Measurements from ENCODE around the gene KIFC1.
A peak's percentile ranks its signal among the peaks of the same experiment; 100 is the strongest.

The KIFC1 gene

DNA sequence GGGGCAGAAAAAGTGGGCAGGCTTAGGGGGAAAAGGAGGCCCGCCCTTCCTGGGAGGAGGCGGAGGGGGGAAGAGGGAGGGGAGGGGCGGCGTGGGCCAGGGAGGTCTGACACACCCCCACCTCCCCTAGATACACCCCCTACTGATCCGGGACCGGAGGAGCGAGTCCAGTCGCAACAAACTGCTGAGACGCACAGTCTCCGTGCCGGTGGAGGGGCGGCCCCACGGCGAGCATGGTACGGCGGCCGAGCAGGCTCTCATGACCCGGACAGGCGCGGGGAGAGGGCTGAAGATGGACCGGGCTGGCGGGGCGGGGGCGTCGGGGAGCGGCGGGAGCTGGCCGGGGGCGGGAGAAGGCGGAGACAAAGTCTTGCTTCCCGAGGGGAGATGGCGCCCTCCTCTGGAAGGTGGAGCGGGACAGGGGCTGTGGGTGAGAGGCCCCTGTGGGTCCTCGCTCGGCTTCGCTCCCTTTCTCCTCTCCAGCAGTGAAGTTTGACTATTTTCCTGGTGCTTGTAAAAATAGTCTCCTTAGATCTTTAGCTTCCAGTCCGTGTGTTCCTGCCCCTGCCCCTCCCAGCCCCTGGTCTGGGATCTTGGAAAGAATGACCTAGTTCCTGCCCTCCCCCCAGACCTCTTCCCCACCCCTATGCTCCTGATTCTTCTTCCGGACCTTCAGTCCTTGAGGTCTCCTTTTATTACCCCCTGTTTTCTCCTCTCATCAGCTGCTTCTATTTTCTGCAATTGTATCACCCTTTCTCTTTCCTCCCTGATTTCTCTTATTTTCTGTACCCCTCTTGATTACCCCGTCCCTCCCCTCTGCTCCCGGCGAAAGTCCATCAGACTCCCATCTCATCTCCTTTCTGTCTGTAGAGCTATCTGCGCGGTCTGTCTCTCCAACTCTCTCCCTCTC lies 34.3 kb downstream of the KIFC1 start:
- DNase-seq (peak; percentile 80 to 88), ATAC-seq (peak; percentile 78)
- Mint-ChIP-seq H3K9me3 (peaks cover 0 to 9% of the 10 kb centered on the region in 2 donors), H3K27me3 (no peaks in the 10 kb centered on the region), H3K27ac (peak overlapping the region; percentile 52 to 67), H3K4me1 (peaks cover 70% of the 10 kb centered on the region), H3K4me3 (peak overlapping the region; percentile 83 to 96)

DNA sequence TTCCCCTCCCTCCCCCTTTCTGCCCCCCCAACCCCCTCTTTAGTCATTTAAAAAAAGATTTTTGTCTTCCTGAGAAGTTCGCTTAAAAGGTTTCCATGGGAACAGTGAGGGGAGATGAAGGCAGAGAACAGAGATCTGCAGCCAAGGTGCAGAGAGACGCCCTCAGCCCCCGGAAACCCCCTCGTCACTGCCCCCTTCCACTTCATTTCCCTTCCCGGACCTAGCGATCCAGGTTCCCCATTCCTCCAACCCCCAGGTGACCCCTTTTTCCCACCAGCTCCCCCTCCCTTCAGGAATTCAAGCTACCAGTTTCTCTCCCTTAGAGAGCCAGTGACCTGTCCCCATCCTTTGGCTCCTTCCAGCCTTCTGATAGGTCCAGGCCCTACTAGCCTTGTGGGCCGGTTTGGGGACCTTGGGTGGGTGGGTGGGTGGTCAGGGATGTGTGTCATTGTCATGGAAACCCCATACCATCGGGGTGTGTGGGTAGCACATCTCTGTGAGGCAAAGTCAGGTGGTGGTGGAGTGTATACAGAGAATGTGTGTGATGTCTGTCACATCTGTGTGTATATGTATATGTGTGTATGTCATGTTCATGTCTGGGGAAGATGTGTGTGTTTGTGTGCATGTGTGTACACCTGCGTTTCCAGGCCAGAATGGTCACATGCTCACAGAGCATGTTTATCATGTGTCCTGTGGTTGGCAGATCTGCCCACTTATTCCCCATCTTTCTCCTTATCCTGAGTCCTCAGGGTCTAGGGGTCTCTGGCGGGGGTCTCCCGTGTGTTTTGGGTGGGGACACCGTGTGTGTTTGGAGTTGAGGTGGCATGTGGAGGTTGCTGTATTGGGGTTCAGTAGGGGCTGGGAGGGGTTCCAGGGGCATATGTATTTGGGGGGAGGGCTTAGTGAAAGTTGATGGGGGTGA lies 35.2 kb downstream of the KIFC1 start:
- H3K9me3 Mint-ChIP-seq, result peaks cover 0 to 9% of the 10 kb centered on the region in 2 donors
- peak overlapping the region; percentile 80 to 94 for H3K27ac Mint-ChIP-seq
- ATAC-seq (peak; percentile 31), DNase-seq (peak in 1 of 2 donors; percentile 35)
- H3K4me1 Mint-ChIP-seq, result peaks cover 70% of the 10 kb centered on the region
- peak overlapping the region; percentile 83 to 96 for H3K4me3 Mint-ChIP-seq
- no peaks in the 10 kb centered on the region for H3K27me3 Mint-ChIP-seq

DNA sequence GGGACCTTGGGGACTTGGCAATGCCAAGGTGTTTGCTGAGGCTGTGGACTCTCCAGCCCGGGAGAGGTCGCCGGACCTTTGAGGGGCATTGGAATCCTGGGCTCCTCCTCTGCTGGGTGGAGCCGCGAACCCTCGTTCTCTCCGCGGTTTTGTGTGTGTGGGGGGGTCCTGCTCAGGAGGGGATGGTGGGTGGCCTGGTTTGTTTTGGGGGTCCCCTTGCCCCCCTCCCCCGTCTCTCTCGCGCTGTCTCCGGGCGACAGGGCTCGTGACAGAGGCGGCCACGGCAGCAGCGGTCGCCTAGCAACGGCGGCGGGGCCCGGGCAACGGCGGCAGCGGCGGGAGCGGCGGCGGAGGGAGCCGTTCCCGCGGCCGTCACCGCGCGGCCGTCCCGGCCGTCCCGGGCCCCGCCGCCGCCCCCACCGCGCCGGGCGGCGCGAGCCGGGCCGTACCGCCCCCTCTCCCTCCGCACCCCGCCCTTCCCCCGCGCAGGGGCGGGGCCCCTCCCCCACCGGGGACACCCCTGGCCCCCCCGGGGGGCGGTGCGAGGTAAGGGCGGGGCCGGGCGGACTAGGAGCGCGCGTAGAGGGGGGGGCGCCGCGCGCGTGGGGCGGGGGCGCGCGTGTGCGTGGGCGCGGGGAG lies 36.1 kb downstream of the KIFC1 start:
- DNase-seq (peak in 1 of 2 donors; percentile 57), ATAC-seq (no peak)
- H3K27ac Mint-ChIP-seq, result peak overlapping the region; percentile 80 to 94

DNA sequence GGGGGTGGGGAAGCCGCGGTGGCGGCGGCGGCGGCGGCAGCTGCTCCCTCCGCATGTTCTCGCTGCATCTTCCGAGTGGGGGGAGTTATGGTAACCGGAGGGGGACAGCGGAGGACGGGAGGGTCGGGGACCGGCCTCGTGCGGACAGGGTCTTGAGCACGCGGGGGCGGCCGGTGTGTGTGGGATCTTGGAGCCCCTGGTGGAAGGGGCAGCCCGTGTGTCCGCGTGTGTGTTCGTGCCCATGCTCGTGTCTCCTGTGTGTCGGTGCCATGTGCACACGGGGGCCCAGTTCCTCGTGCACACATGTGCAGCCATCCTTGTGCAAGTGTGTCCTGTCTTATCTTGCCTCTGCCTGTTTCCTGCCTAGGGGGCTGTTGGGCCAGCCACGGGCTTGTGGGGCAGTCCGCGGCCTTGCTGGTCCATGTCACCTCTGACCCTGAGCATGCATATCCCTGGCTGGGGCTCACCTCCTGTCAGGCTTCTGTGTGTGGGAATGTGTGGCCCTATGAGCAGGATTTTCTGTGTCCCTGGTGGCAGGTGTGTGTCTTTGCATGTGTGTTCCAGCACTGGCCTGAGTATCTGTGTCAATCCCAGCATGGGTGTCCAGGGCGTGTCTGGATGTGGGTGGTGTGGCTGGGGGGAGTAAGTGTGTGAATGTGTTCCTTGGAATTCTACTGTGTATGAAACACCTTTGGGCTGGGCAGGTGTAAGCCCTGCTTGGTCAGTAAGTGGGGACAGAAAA lies 36.8 kb downstream of the KIFC1 start:
- H3K4me3 Mint-ChIP-seq, result peak overlapping the region; percentile 80 to 83
- ATAC-seq (no peak), DNase-seq (peak; percentile 47 to 53)
- peaks cover 0 to 8% of the 10 kb centered on the region in 2 donors for H3K9me3 Mint-ChIP-seq
- H3K27ac Mint-ChIP-seq, result peak overlapping the region; percentile 42 to 73
- no peaks in the 10 kb centered on the region for H3K27me3 Mint-ChIP-seq
- H3K4me1 Mint-ChIP-seq, result peaks cover 81% of the 10 kb centered on the region

More for the DNA sequence above, 36.1 kb downstream of the KIFC1 start:
- H3K4me1 Mint-ChIP-seq, result peaks cover 78% of the 10 kb centered on the region
- peaks cover 0 to 9% of the 10 kb centered on the region in 2 donors for H3K9me3 Mint-ChIP-seq
- H3K27me3 Mint-ChIP-seq, result no peaks in the 10 kb centered on the region
- peak overlapping the region; percentile 83 to 96 for H3K4me3 Mint-ChIP-seq

DNA sequence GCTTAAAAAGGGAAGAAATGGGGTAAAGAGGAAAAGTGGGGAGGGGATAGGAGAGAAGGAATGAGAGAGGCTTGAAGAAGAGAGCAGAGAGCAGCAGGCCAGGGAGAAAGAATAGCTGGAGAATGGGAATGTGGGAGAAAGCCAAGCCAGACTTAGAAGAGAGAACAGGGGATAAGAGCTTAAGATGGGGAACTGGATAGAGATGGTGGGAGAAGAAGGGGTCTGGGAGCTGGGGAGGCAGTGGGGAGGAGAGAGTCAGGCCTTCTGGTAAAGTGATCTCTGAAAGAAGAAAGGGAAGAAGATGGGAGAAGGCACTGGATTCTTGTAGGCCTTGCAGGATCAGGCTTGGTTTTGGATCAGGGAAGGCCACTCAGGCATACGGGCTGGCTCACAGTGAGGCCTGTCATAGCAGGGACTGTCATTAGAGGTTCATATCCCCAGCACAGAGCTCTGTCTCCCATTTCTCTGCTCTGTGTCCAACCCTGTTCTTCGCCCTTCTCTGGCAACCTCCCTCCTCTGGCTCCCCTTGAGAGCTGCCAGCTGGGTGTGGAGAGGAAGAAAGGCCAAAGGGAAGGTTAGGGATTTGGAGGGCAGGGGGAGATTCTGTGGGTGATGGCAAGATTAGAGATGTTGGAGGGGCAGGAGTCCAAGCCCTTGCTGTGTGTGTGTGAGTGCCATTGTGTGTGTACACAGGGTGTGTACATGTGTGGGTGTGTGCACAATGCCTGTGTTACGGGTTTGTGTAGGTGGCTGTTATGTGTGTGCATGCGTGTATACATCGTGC lies 37.5 kb downstream of the KIFC1 start:
- peak overlapping the region; percentile 80 to 83 for H3K4me3 Mint-ChIP-seq

DNA sequence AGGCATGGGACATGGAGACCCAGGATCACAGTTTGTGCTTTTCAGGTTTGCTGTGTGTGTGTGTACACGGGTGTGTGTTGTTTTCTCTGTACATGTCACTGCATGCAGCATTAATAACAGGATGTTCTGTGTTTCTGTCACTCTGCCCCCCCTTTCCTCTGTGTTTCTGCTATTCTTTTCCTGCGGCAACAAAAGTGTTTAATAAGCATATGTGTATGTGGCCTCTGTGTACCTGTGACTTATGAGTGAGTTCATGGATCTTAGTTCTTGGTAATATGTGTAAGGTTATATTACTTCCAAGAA lies 38.1 kb downstream of the KIFC1 start:
- peak overlapping the region; percentile 80 to 83 for H3K4me3 Mint-ChIP-seq
- H3K9me3 Mint-ChIP-seq, result no peaks in the 10 kb centered on the region
- H3K4me1 Mint-ChIP-seq, result peaks cover 72% of the 10 kb centered on the region
- peak overlapping the region in 1 of 2 donors; percentile 35 for H3K27ac Mint-ChIP-seq
- DNase-seq, result no peak
- no peaks in the 10 kb centered on the region for H3K27me3 Mint-ChIP-seq
- ATAC-seq, result no peak

More for the DNA sequence above, 37.5 kb downstream of the KIFC1 start:
- Mint-ChIP-seq H3K27ac (peak overlapping the region in 1 of 2 donors; percentile 7), H3K27me3 (no peaks in the 10 kb centered on the region), H3K4me1 (peaks cover 78% of the 10 kb centered on the region), H3K9me3 (peaks cover 0 to under 1% of the 10 kb centered on the region in 2 donors)
- DNase-seq (no peak), ATAC-seq (no peak)

DNA sequence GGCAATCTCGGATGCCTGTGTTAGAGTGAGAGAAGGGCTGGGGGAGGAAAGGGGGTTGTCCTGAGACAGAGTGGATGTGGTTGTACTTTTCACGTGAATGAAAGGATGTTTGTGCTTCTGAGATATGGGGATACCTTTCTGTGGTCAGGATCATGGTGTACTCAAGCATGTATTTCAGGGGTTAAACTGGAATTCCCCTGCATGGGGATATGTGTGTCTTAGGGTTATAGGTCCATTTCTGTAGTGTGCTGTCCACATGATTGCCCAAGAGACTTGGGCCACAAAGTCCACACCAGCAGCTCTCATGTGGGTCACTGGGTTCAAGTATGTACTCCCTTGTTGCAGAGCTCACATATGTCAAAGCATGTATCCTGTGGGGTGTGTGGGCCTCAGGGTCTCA lies 38.7 kb downstream of the KIFC1 start:
- DNase-seq, result no peak

DNA sequence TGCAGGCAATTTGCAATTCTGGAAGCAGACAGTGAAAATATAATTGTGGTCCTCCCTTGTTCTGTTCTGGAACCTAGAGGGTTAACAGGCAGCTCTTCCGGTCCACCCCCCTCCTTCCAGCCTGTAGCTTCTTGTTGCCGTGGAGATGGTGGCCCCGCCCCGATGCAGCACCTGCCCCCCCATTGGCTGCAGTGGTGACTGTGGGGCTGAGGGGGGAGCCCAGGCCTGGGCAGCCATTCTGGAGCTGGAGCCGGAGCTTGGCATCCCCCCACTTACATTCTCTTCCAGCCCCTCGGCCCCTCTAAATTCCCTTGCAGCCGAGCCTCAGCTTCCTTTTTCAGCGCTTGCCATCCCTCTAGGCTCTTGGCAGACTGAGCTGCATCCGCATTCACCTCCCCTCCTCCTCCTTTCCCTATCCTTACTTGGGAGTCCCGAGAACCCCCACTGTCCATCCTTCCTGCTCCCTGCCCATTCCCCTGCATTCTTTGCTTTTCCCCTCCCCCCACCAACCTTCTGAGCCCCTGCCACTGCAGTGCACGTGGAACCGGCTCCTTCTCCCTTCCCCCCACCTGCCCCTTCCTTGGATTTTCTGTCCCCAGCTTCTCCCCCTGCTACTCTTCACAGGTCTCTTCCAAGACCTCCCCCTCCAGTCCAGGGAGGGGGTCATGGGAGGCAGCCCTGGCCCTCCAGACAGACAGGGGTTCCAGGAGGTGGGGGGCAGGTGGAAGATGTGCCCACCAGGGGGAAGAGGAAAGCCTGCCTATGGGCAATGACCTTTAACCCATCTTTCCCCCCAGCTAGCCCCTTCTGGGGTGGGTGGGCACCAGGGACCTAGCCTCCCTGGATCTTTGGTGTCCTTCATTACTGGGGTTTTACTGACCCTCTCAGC lies 39.6 kb downstream of the KIFC1 start:
- H3K9me3 Mint-ChIP-seq, result no peaks in the 10 kb centered on the region

More for the DNA sequence above, 38.7 kb downstream of the KIFC1 start:
- no peaks in the 10 kb centered on the region for H3K9me3 Mint-ChIP-seq
- H3K4me3 Mint-ChIP-seq, result peak overlapping the region; percentile 80 to 83
- H3K4me1 Mint-ChIP-seq, result peaks cover 66% of the 10 kb centered on the region
- no peak overlapping the region for H3K27ac Mint-ChIP-seq
- no peaks in the 10 kb centered on the region for H3K27me3 Mint-ChIP-seq
- peak; percentile 20 for ATAC-seq

DNA sequence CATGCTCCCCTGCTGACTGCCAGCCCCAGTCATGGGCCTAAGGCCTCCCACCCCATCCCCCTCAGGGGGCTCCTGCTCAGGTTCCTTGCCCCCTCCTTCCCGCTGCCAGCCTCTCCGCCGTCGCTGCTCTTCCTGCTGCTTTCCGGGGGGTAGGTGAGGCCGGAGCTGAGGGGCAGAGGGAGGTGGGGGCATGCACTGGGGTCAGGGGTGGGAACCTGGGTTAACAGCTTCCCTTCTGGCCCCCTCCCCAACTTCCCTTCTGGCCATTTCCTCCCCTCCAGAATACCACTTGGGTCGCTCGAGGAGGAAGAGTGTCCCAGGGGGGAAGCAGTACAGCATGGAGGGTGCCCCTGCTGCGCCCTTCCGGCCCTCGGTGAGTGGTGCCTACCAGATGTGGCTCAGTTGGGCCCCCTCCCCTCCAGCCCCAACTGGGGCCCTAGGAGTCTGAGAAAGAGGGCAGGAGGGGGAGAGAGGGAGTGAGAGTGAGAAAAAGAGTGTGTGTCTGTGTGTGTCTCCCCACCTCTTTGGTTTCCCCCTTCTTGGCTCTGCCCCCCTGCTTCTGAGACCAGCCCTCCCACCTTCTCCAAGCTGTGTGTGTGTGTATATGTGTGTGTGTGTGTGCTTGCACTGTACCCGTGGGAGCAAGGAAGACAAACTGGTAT lies 40.4 kb downstream of the KIFC1 start:
- H3K9me3 Mint-ChIP-seq, result no peaks in the 10 kb centered on the region
- H3K27ac Mint-ChIP-seq, result peak overlapping the region in 1 of 2 donors; percentile 79
- H3K4me3 Mint-ChIP-seq, result peak overlapping the region; percentile 80 to 83
- peaks cover 63% of the 10 kb centered on the region for H3K4me1 Mint-ChIP-seq
- ATAC-seq (peak; percentile 36), DNase-seq (no peak)
- no peaks in the 10 kb centered on the region for H3K27me3 Mint-ChIP-seq

More for the DNA sequence above, 39.6 kb downstream of the KIFC1 start:
- peak; percentile 76 to 87 for DNase-seq
- H3K4me3 Mint-ChIP-seq, result peak overlapping the region; percentile 80 to 83
- peaks cover 65% of the 10 kb centered on the region for H3K4me1 Mint-ChIP-seq
- no peaks in the 10 kb centered on the region for H3K27me3 Mint-ChIP-seq
- ATAC-seq, result peak; percentile 83
- peak overlapping the region in 1 of 2 donors; percentile 10 for H3K27ac Mint-ChIP-seq

DNA sequence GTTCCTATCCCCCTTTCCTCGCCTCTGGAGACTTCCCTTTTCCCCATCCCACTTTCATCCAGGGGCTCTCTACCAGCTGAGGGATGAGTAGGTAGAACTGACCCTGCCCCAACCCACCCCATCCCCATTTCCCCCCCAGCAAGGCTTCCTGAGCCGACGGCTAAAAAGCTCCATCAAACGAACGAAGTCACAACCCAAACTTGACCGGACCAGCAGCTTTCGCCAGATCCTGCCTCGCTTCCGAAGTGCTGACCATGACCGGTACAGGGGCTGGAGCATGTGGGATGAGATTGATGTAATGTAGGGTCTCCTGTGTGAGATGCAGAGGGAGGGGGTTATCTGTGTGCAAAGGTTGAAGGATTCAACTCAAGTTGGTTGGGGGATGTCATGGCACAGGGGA lies 40.9 kb downstream of the KIFC1 start:
- H3K4me3 Mint-ChIP-seq, result peak overlapping the region; percentile 80 to 83
- peak overlapping the region in 1 of 2 donors; percentile 1 for H3K27ac Mint-ChIP-seq
- no peaks in the 10 kb centered on the region for H3K9me3 Mint-ChIP-seq
- H3K4me1 Mint-ChIP-seq, result peaks cover 58% of the 10 kb centered on the region
- DNase-seq, result no peak
- H3K27me3 Mint-ChIP-seq, result no peaks in the 10 kb centered on the region
- no peak for ATAC-seq

DNA sequence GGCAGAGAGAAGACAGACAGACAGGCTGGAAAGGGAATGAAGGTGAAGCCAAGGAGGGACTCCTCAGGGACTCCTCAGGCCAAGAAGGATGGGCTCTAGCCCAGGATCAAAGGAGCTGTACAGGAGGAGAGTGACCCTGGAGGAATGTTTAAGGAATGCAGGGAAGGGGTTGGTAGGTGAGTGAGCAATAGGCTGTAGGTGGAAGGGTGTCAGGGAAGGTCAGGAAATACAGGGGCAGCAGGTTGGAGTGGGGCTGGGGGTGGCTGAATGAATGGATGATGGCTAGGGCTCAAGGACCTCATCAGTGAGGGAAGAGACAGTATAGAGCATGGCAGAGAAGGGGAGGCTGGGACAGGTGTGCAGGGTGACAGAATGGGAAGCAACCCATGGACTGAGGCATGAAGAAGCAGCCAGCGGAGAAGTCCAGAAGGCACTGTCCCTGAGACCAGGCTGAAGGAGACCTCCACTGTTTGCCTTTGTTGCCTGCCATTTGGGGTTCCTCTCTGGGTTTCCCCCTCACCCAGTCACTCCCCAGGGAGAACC lies 41.4 kb downstream of the KIFC1 start:
- Mint-ChIP-seq H3K4me3 (peak overlapping the region; percentile 59 to 83), H3K9me3 (no peaks in the 10 kb centered on the region), H3K27ac (peak overlapping the region; percentile 1 to 75), H3K27me3 (no peaks in the 10 kb centered on the region), H3K4me1 (peaks cover 57% of the 10 kb centered on the region)
- no peak for DNase-seq
- no peak for ATAC-seq

DNA sequence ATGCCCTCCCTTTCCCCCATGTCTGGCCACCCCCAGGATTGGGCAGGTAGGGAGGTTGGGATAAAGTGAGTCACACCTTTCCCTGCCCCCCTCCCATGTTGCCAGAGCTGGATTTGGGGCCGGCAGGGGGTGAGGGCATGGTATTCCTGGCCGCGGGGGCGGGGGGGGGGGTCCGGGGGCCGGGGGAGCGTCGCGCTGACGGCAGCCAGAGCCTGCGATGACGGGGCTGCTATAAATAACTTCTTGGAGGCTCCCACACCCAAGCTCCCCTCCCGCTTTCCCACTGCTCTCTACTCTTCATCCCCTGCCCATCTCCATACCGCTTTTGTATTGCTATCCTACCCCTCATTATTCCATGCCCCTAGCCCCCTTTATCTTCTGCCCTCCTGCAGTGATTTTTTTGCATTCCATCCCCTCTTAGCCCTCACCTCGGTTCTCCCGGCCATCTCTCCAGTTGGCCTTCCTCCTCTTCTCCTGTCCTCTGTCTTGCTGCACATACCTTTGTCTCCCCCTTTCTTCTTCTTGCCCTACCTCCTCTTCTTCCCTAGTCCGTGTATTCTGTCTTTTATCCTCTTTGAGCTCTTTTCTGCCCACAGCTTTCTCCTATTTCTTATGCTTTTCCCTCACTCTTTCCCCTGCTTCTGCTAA lies 42.0 kb downstream of the KIFC1 start:
- Mint-ChIP-seq H3K4me3 (no peak overlapping the region), H3K27ac (no peak overlapping the region), H3K9me3 (no peaks in the 10 kb centered on the region), H3K27me3 (no peaks in the 10 kb centered on the region), H3K4me1 (peaks cover 52% of the 10 kb centered on the region)
- no peak for DNase-seq
- ATAC-seq, result no peak

Data from stimulated activated naive CD8-positive, alpha-beta T cell treated with anti-CD3 and anti-CD28 coated beads, Interleukin-15, amount 100 ng/mL, for 72 hours (primary cell).